Trophoblast cell (in vitro differentiated cells and primary cell): ENCODE measurements around the gene TUBA1C.

Source experiments
- DNase-seq, 2 donors: peaks; one replicate each; pipeline ENCODE4 v3.0.0-alpha.2; 2016
- H2AFZ ChIP-seq: 2 replicates; pipeline ENCODE4 v1.6.1; 2013; ENCODE audit warnings: low read length, moderate library complexity, mild to moderate bottlenecking; ENCODE audit not compliant: insufficient read depth, poor library complexity
- H2AK5ac ChIP-seq: 2 replicates; pipeline ENCODE4 v1.6.1; 2013; ENCODE audit warnings: mild to moderate bottlenecking, low read length
- H2BK120ac ChIP-seq: 2 replicates; pipeline ENCODE4 v1.6.1; 2013; ENCODE audit warnings: low read length, mild to moderate bottlenecking, moderate library complexity; ENCODE audit not compliant: insufficient read depth, poor library complexity
- H2BK12ac ChIP-seq: 2 replicates; pipeline ENCODE4 v1.6.1; 2013; ENCODE audit warnings: mild to moderate bottlenecking, low read length, moderate library complexity
- H2BK5ac ChIP-seq: 2 replicates; pipeline ENCODE4 v1.6.1; 2013; ENCODE audit warnings: low read length, low read depth, moderate library complexity, mild to moderate bottlenecking; ENCODE audit not compliant: poor library complexity
- H3K14ac ChIP-seq: 2 replicates; pipeline ENCODE4 v1.6.1; 2013; ENCODE audit warnings: mild to moderate bottlenecking, low read length
- H3K18ac ChIP-seq: 2 replicates; pipeline ENCODE4 v1.6.1; 2013; ENCODE audit warnings: mild to moderate bottlenecking, low read length
- H3K23ac ChIP-seq: 2 replicates; pipeline ENCODE4 v1.6.1; 2013; ENCODE audit warnings: low read length
- H3K27ac ChIP-seq: 2 replicates; pipeline ENCODE4 v1.5.1; 2013; ENCODE audit warnings: low read depth, mild to moderate bottlenecking, inconsistent platforms, low read length, moderate library complexity
- H3K27me3 ChIP-seq: 2 replicates; pipeline ENCODE4 v1.6.1; 2013; ENCODE audit warnings: inconsistent platforms, mild to moderate bottlenecking, low read length, moderate library complexity; ENCODE audit not compliant: insufficient read depth
- H3K36me3 ChIP-seq, 2 experiments: 1 replicate in 1 of 2; 2 replicates in 1 of 2; pipeline ENCODE4 v1.6.1; 2013; ENCODE audit warnings: low read length in 2 of 2, mild to moderate bottlenecking in 2 of 2, moderate library complexity in 1 of 2; ENCODE audit not compliant: insufficient read depth in 2 of 2, control insufficient read depth in 1 of 2
- H3K4ac ChIP-seq: 2 replicates; pipeline ENCODE4 v1.6.1; 2013; ENCODE audit warnings: low read depth, mild to moderate bottlenecking, low read length, moderate library complexity
- H3K4me1 ChIP-seq, 2 experiments: 1 replicate in 1 of 2; 2 replicates in 1 of 2; pipeline ENCODE4 v1.6.1; 2013; ENCODE audit warnings: low read length in 2 of 2, mild to moderate bottlenecking in 2 of 2, moderate library complexity in 1 of 2; ENCODE audit not compliant: insufficient read depth in 2 of 2, control insufficient read depth in 1 of 2
- H3K4me2 ChIP-seq: 2 replicates; pipeline ENCODE4 v1.6.1; 2013; ENCODE audit warnings: inconsistent platforms, mild to moderate bottlenecking, low read length, moderate library complexity
- H3K4me3 ChIP-seq: 2 replicates; pipeline ENCODE4 v1.5.1; 2013; ENCODE audit warnings: mild to moderate bottlenecking, low read depth, low read length, inconsistent platforms
- H3K79me1 ChIP-seq: one replicate; pipeline ENCODE4 v1.6.1; 2013; ENCODE audit warnings: low read length
- H3K79me2 ChIP-seq: 2 replicates; pipeline ENCODE4 v1.6.1; 2013; ENCODE audit warnings: low read length, mild to moderate bottlenecking; ENCODE audit not compliant: control insufficient read depth, insufficient read depth, poor library complexity
- H3K9ac ChIP-seq: 2 replicates; pipeline ENCODE4 v1.6.1; 2013; ENCODE audit warnings: mild to moderate bottlenecking, low read length
- H3K9me3 ChIP-seq: 2 replicates; pipeline ENCODE4 v1.6.1; 2013; ENCODE audit warnings: low read depth, mild to moderate bottlenecking, control low read depth, inconsistent platforms, low read length; ENCODE audit not compliant: insufficient read depth
- H4K12ac ChIP-seq: 2 replicates; pipeline ENCODE4 v1.6.1; 2013; ENCODE audit warnings: low read depth, mild to moderate bottlenecking, low read length, moderate library complexity
- H4K8ac ChIP-seq: 2 replicates; pipeline ENCODE4 v1.6.1; 2013; ENCODE audit warnings: low read depth, mild to moderate bottlenecking, low read length, moderate library complexity
- H4K91ac ChIP-seq: one replicate; pipeline ENCODE4 v1.6.1; 2013; ENCODE audit warnings: low read depth, mild to moderate bottlenecking, low read length, moderate library complexity
- WGBS: extraction: QIAGEN DNeasy Blood & Tissue Kit; methylation state at CpG from one replicate; pipeline ENCODE4 v1.1.7; 2013; ENCODE audit warnings: missing lambda C conversion rate; ENCODE audit not compliant: insufficient read length, insufficient coverage; ENCODE audit errors: extremely low coverage; 5-methylcytosine and 5-hydroxymethylcytosine counted together

TUBA1C gene

GRCh38 chr12:49272790-49273725 lies 8.2 kb downstream of the TUBA1C start:
- Histone ChIP-seq H2BK5ac (no peak overlapping the region), H4K8ac (no peak overlapping the region), H2AK5ac (no peak overlapping the region), H3K9me3 (no peaks in the 10 kb centered on the region), H3K18ac (no peak overlapping the region), H3K14ac (no peak overlapping the region), H2BK120ac (no peak overlapping the region), H3K4me2 (no peak overlapping the region), H3K23ac (no peak overlapping the region), H3K79me2 (no peaks in the 10 kb centered on the region), H3K9ac (no peak overlapping the region), H3K36me3 (peaks cover 28 to 43% of the 10 kb centered on the region in 2 experiments), H3K79me1 (no peaks in the 10 kb centered on the region), H2BK12ac (no peak overlapping the region), H4K12ac (no peak overlapping the region), H3K27ac (no peak overlapping the region), H3K4me1 (peaks cover under 1% of the 10 kb centered on the region in 2 experiments), H3K4me3 (no peak overlapping the region), H4K91ac (no peak overlapping the region), H3K27me3 (no peaks in the 10 kb centered on the region), H2AFZ (no peak overlapping the region), H3K4ac (no peak overlapping the region)
- no CpG with 5 or more reads among the region's 16 CpGs for WGBS
- DNase-seq, result peak in 1 of 2 donors; percentile 7

GRCh38 chr12:49273726-49274395 lies 9.0 kb downstream of the TUBA1C start:
- Histone ChIP-seq H2BK120ac (no peak overlapping the region), H2BK5ac (no peak overlapping the region), H4K12ac (no peak overlapping the region), H2BK12ac (no peak overlapping the region), H3K9ac (no peak overlapping the region), H3K4me3 (no peak overlapping the region), H3K9me3 (no peaks in the 10 kb centered on the region), H3K4ac (no peak overlapping the region), H3K4me1 (no peaks in the 10 kb centered on the region), H2AFZ (no peak overlapping the region), H3K23ac (no peak overlapping the region), H3K36me3 (peaks cover 28 to 43% of the 10 kb centered on the region in 2 experiments), H3K14ac (no peak overlapping the region), H3K18ac (no peak overlapping the region), H3K79me1 (no peaks in the 10 kb centered on the region), H3K27ac (no peak overlapping the region), H3K79me2 (no peaks in the 10 kb centered on the region), H4K8ac (no peak overlapping the region), H2AK5ac (no peak overlapping the region), H3K27me3 (no peaks in the 10 kb centered on the region), H4K91ac (no peak overlapping the region), H3K4me2 (no peak overlapping the region)
- DNase-seq, result peak in 1 of 2 donors; percentile 23
- no CpG with 5 or more reads among the region's 6 CpGs for WGBS

GRCh38 chr12:49274396-49275069 lies 9.7 kb downstream of the TUBA1C start:
- H4K8ac ChIP-seq, result no peak overlapping the region
- no peak overlapping the region for H3K27ac ChIP-seq
- no peak overlapping the region for H3K14ac ChIP-seq
- no peak overlapping the region for H3K4me2 ChIP-seq
- H3K4ac ChIP-seq, result no peak overlapping the region
- no peak overlapping the region for H4K12ac ChIP-seq
- no peak overlapping the region for H3K23ac ChIP-seq
- H2BK5ac ChIP-seq, result no peak overlapping the region
- peaks cover 23 to 39% of the 10 kb centered on the region in 2 experiments for H3K36me3 ChIP-seq
- no peak overlapping the region for H3K9ac ChIP-seq
- H4K91ac ChIP-seq, result no peak overlapping the region
- H3K79me2 ChIP-seq, result no peaks in the 10 kb centered on the region
- H3K27me3 ChIP-seq, result no peaks in the 10 kb centered on the region
- DNase-seq, result peak in 1 of 2 donors; percentile 27
- no peak overlapping the region for H2BK120ac ChIP-seq
- H2BK12ac ChIP-seq, result no peak overlapping the region
- H2AFZ ChIP-seq, result no peak overlapping the region
- no peaks in the 10 kb centered on the region for H3K79me1 ChIP-seq
- H3K18ac ChIP-seq, result no peak overlapping the region
- H2AK5ac ChIP-seq, result no peak overlapping the region
- no CpG with 5 or more reads among the region's 7 CpGs for WGBS
- H3K9me3 ChIP-seq, result no peaks in the 10 kb centered on the region
- H3K4me3 ChIP-seq, result no peak overlapping the region
- H3K4me1 ChIP-seq, result peaks cover 1 to 3% of the 10 kb centered on the region in 2 experiments
